ENCODE data around the gene ZFP36L1.
A peak's percentile ranks its signal among the peaks of the same experiment; 100 is the strongest.

Gene ZFP36L1
- total RNA-seq: 73.5 to 92.2 reads per million in 2 donors

DNA sequence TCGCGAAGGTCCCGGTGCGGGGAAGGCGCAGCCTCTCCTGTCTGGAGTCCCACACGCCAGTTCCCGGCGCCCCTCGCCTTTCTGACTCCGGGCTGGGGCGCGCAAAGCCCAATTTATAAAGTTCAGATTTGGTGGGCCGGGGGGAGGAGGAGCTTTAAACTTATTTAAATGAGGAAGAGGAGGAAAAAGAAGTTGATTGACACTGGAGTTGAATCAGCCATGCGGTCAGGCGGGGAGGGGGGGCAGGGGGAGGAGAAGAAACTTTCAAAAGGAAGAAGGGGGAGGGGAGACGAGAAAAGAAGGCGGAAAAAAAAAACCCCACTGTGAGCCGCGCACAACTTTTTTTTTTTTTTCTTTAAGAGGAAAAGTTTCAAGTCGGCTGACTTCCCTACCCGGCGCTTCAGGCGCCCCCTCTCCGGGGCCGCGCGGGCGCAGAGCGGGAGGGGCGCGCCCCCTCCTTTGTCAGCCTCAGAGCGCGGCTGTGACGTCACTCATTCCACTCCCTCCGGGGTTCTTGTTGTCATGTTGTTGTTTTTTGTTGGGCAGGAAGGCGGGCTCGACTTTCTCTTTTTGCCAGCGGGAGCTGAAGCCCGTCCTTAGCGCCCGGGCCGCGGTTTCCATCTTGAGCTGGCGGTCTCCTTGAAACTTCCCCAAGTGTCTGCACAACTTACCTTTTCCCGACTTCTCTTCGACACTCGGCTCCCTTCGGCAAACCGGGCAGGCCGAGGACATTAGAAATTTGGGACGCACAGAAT is at the start of gene ZFP36L1:
Gene ZFP36L1, minus strand, starts transcription at position 89 of the 755 bp plus-strand sequence. CDS start 129 bp downstream, outside the sequence.
- peak; percentile 82 for DNase-seq

DNA sequence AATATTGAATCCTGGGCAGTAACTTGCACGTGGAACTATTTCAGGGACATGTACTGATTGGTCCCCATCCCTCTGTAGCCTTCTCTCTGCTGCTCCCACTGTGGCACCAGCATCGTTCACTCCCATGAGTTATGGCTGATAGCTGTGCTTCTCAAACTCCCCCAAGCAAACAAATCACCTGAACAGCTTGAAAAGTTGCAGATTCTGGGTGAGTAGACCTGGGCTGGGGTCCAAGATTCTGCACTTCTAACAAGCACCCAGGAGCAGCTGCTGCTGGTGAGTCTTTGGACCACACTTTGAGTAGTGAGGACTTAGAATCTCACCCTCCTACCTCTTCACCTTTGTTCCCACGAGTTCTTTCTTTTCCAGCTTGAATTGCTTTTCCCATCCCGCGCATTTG is 49.4 kb upstream of the ZFP36L1 start:
- DNase-seq: no peak

DNA sequence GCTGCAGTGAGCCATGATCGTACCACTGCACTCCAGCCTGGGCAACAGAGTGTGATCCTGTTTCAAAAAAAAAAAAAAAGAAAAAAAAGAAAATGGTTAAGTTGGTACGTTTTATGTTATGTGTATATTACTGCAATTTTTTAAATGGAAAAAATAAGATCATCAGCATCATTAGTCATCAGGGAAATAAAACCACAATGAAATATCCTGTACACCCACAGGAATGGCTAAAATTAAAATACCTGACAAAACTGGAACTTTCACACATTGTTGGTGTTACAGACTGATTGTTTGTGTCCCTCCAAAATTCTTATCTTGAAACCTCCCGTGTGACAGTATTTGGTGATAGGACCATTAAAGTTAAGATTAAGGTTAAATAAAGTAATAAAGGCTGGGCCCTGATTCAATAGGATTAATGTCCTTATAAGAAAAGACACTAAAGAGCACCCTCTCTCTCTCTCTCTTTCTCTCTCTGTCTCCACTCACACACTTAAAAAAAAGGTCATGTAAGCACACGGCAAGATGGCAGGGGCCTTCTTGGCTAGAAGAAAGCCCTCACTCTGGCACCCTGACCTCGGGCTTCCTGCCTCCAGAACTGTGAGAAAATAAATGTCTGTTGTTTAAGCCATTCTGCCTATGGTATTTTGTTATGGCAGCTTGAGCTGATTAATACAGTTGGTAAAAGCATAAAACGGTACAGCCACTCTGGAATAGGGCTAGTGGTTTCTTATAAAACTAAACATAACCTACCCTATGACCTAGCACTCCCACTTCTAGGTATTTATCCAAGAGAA is 48.3 kb upstream of the ZFP36L1 start:
- no peak for DNase-seq

- DNase-seq: no peak
These were observed 47.6 kb upstream of the ZFP36L1 start for GRCh38 chr14:68840454-68840853.

DNA sequence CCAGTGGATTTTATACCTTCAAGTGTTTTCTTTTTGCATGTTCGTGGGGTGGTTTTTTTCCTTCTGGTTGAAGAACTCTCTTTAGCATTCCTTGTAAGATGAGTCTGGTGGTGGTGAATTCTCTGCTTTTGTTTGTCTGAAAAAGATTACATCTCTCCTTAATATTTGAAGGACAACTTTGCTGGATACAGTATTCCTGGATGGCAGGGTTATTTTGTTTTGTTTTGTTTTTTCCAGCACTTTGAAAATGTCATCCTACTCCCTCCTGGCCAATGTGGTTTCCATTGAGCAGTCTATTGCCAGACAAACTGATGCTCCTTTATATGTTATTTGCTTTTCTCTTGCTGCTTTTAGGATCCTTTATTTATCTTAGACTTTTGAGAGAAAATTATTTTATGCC is 43.2 kb upstream of the ZFP36L1 start:
- DNase-seq: no peak

DNA sequence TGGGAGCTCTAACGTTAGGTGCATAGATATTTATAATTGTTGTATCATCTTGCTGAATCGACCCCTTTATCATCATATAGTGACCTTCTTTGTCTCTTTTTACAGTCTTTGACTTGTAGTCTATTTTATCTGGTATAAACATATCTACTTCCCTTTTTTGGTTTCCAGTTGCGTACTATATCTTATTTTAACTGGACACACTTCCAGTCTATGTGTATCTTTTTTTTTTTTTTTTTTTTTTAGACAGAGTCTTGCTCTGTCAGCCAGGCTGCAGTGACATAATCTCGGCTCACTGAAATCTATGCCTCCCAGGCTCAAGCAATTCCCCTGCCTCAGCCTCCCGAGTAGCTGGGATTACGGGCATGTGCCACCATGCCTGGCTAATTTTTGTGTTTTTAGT is 41.9 kb upstream of the ZFP36L1 start:
- DNase-seq: no peak

- no peak for DNase-seq
These were observed 35.8 kb upstream of the ZFP36L1 start for GRCh38 chr14:68828698-68829097.

GRCh38 chr14:68825729-68826128 is 32.9 kb upstream of the ZFP36L1 start:
- DNase-seq: no peak

DNA sequence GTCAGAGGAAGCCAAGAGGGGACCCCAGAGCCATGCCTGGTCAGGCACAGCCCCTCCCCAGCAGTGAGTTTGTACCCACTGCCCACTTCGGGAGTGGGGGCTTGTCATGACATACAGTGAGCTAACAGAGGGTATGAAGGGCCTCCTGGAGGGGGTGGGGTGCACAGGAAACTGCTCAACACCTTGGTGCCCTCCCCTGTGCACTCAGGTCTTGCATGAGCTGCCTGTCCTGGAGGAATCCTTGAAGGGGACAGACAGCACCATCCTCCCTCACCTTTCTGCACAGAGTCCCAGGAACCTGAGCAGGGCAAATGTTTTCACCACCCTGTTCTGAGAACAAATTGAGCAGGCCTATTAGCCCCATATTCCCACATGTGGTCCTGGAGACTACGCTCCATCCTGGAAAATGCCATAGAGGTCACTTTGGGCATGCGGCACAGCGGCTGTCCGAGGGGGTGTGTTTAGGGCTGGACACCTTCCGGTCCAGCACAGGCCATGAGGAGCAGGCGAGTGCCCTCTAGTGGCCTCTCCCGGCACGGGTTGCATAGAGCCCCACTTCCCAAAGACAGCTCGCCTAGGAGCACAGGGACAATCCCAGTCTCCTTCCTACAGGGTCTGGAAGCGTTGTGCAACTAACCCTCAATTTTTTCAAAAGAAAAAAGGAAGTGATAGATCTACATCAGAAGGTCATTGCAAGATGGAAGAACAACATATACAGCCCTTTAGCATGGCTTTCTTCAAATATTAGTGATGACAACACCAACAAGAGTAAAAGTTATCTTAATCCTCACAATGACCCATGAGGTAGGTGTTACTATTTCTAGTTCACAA is 31.9 kb upstream of the ZFP36L1 start:
- no peak for DNase-seq

DNA sequence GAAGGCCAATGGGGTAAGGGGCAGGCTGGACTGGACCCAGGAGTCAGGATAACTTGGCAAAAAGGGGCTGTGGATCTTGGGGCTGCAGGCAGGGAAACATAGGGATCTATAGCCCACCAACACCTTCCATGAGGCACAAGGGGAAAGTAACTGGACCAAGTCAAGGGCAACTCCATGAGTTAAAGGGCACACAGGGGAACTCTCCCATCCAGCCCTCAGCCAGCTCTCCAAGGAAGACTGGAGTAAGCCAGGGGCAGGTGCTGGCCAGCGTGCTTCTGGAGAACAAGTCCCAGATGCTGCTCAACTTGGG is 31.3 kb upstream of the ZFP36L1 start:
- no peak for DNase-seq

GRCh38 chr14:68823434-68824206 is 30.8 kb upstream of the ZFP36L1 start:
- no peak for DNase-seq

DNA sequence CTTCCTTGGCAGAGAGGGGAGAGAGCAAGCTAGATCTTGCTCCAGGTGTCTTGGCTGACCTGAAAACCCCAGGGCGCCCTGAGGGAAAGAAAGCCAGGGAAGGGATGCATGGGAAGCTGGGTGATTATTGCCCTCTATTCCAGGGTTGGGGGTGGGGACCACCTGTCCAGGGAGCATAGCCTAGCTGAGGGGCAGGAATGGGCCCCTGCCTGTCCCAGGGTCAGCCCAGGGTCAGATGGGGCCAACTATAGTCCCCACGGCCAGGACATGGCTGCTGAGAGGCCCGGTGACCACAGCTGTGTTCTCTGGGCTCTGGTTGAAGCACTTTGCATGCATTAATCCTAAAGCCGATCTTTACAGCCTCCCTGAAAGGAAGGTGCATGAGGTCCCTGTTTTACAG is 30.1 kb upstream of the ZFP36L1 start:
- no peak for DNase-seq

DNA sequence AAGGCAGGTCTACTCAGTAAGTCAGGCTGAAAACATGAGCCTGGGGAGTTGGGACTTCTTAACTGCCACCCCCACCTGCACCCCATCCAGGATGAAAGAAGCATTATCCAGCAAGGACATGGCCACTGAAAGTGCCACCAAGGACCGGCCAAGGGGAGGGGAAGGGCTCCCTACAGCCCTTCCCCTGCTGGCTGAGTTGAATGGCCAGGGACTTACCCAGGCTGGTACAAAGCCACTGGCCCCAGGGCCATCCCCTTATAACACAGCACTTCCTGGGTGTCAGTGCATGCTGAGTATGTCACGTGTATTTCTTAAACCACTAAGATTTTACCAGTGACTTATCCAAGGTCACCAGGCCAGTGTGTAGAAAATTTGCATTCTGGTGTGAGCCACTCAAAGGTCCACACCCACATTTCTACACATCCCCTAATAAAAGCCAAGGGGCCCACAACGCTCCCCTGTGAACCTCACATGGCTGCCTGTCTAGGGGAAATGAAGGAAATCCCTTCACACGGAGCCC is 29.3 kb upstream of the ZFP36L1 start:
- no peak for DNase-seq

- DNase-seq: no peak
These were observed 28.3 kb upstream of the ZFP36L1 start for GRCh38 chr14:68820999-68821683.

GRCh38 chr14:68820536-68820935 is 27.7 kb upstream of the ZFP36L1 start:
- no peak for DNase-seq

- no peak for DNase-seq
These were observed 27.3 kb upstream of the ZFP36L1 start for GRCh38 chr14:68820119-68820518.

DNA sequence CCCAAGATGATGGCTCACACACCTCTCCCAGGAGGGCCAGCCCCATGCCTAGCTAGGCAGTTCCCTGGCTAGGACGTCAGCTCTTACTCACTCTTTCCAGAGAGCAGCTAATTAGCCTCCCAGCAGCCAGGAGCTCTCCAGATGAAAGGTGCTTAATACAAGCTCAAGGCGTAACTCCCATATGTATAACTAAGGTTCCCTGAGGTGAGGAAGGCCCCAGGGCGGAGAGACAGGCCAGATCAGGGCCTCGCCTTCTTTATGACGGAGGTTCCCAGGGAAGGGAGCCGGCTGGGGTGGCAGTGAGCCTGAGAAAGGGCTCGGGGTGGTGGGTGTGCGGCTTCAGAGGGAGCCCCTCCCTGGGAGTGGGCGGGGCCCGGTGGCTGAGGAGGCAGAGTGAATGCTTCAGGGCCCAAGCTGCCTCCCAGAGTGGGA is 26.4 kb upstream of the ZFP36L1 start:
- DNase-seq: no peak

- no peak for DNase-seq
These were observed 24.8 kb upstream of the ZFP36L1 start for GRCh38 chr14:68817506-68818212.

DNA sequence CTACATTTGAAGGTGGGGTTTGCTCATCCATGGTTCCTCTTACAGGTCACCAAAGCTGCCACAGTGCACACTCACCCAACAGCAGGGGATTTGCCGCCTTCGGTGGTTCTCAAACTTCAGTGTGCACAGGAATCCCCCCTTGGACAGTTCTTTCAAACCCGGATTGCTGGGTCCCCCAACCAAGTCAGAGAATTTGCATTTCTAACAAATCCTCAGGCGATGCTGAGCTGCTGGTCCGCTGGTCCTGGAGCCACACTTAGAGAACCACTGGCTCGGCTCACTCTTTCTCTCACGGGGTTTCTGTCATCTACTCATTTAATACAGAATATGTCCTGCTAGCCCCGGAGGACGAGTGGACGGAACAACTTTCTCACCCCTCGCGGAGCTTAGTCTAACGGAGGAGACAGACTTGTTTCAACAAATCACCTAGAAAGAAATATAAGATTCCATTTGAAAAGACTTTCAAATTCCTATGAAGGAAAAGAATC is 24.1 kb upstream of the ZFP36L1 start:
- no peak for DNase-seq

GRCh38 chr14:68816183-68816942 is 23.5 kb upstream of the ZFP36L1 start:
- peak; percentile 78 for DNase-seq
